H9 (cell line): ENCODE data around the gene TANGO6. TPM values are rescaled to one million over a fixed set of nuclear protein-coding genes. Genes with fewer than 3 reads are reported as not detected.

Experiments used
- DNase-seq: peaks from one replicate; pipeline ENCODE4 v3.0.0-alpha.2; 2017
- H2AFZ ChIP-seq: one replicate; pipeline ENCODE4 v1.6.1; 2013; ENCODE audit warnings: mild to moderate bottlenecking, low read length, control low read depth, moderate library complexity
- H2AK5ac ChIP-seq: 2 replicates; pipeline ENCODE4 v1.6.1; 2013; ENCODE audit warnings: low read length, control low read depth, mixed read lengths; ENCODE audit not compliant: insufficient read length
- H2BK120ac ChIP-seq: one replicate; pipeline ENCODE4 v1.6.1; 2013; ENCODE audit warnings: low read depth, mild to moderate bottlenecking, low read length, control low read depth, inconsistent platforms; ENCODE audit not compliant: poor library complexity, severe bottlenecking
- H2BK12ac ChIP-seq: 2 replicates; pipeline ENCODE4 v1.6.1; 2013; ENCODE audit warnings: low read length, control low read depth, mixed read lengths, low read depth; ENCODE audit not compliant: insufficient read length
- H2BK15ac ChIP-seq: 2 replicates; pipeline ENCODE4 v1.6.1; 2013; ENCODE audit warnings: low read depth, low read length, control low read depth
- H2BK20ac ChIP-seq: one replicate; pipeline ENCODE4 v1.6.1; 2013; ENCODE audit warnings: low read depth, mild to moderate bottlenecking, low read length, control low read depth, inconsistent platforms; ENCODE audit not compliant: poor library complexity, severe bottlenecking
- H2BK5ac ChIP-seq: 2 replicates; pipeline ENCODE4 v1.6.1; 2013; ENCODE audit warnings: low read length, control low read depth, mixed read lengths; ENCODE audit not compliant: insufficient read length
- H3K14ac ChIP-seq: 2 replicates; pipeline ENCODE4 v1.6.1; 2013; ENCODE audit warnings: low read length, control low read depth; ENCODE audit not compliant: insufficient read depth
- H3K18ac ChIP-seq: 2 replicates; pipeline ENCODE4 v1.6.1; 2013; ENCODE audit warnings: low read depth, mild to moderate bottlenecking, mixed read lengths, low read length, control low read depth; ENCODE audit not compliant: insufficient read length
- H3K23ac ChIP-seq: 2 replicates; pipeline ENCODE4 v1.6.1; 2013; ENCODE audit warnings: low read length, control low read depth, mixed read lengths, low read depth; ENCODE audit not compliant: insufficient read length
- H3K23me2 ChIP-seq: 2 replicates; pipeline ENCODE4 v1.6.1; 2013; ENCODE audit warnings: low read depth, mild to moderate bottlenecking, mixed read lengths, low read length, control low read depth; ENCODE audit not compliant: insufficient read length, poor library complexity, severe bottlenecking
- H3K27ac ChIP-seq: 2 replicates; pipeline ENCODE4 v1.5.1; 2013; ENCODE audit warnings: low read length, control low read depth, mixed read lengths, low read depth; ENCODE audit not compliant: insufficient read length
- H3K27me3 ChIP-seq: 2 replicates; pipeline ENCODE4 v1.6.1; 2013; ENCODE audit warnings: low read length, control low read depth, inconsistent platforms; ENCODE audit not compliant: insufficient read depth
- H3K4ac ChIP-seq: 2 replicates; pipeline ENCODE4 v1.6.1; 2013; ENCODE audit warnings: low read depth, mild to moderate bottlenecking, control low read depth, inconsistent platforms, low read length, moderate library complexity
- H3K4me1 ChIP-seq: 2 replicates; pipeline ENCODE4 v1.6.1; 2013; ENCODE audit warnings: low read length, control low read depth, inconsistent platforms; ENCODE audit not compliant: insufficient read depth
- H3K4me2 ChIP-seq: 2 replicates; pipeline ENCODE4 v1.6.1; 2013; ENCODE audit warnings: low read length, control low read depth, mixed read lengths; ENCODE audit not compliant: insufficient read length, insufficient read depth
- H3K56ac ChIP-seq: 2 replicates; pipeline ENCODE4 v1.6.1; 2013; ENCODE audit warnings: low read depth, mild to moderate bottlenecking, mixed read lengths, low read length, control low read depth; ENCODE audit not compliant: insufficient read length
- H3K79me1 ChIP-seq: 2 replicates; pipeline ENCODE4 v1.6.1; 2013; ENCODE audit warnings: low read depth, mild to moderate bottlenecking, moderate library complexity, low read length, control low read depth, inconsistent platforms; ENCODE audit not compliant: insufficient read depth, poor library complexity, severe bottlenecking
- H3K79me2 ChIP-seq: 2 replicates; pipeline ENCODE4 v1.6.1; 2013; ENCODE audit warnings: low read length, control low read depth, inconsistent platforms; ENCODE audit not compliant: insufficient read depth
- H3K9ac ChIP-seq: 2 replicates; pipeline ENCODE4 v1.6.1; 2013; ENCODE audit warnings: low read length, control low read depth, mixed read lengths; ENCODE audit not compliant: insufficient read length; ENCODE audit errors: extremely low read depth
- H3K9me3 ChIP-seq: one replicate; pipeline ENCODE4 v1.6.1; 2013; ENCODE audit warnings: low read depth, low read length, inconsistent platforms; ENCODE audit not compliant: control insufficient read depth
- H3T11ph ChIP-seq: one replicate; pipeline ENCODE4 v1.6.1; 2013; ENCODE audit warnings: mild to moderate bottlenecking, low read length, control low read depth, inconsistent platforms
- H4K20me1 ChIP-seq: one replicate; pipeline ENCODE4 v1.6.1; 2013; ENCODE audit not compliant: control insufficient read depth, insufficient read length, insufficient read depth
- H4K5ac ChIP-seq: 2 replicates; pipeline ENCODE4 v1.6.1; 2013; ENCODE audit warnings: low read depth, mild to moderate bottlenecking, mixed read lengths, low read length, control low read depth; ENCODE audit not compliant: insufficient read length
- H4K8ac ChIP-seq: replicated peaks from 2 replicates; pipeline ENCODE4 v1.6.1; 2013; ENCODE audit warnings: low read length, control low read depth, mixed read lengths, low read depth; ENCODE audit not compliant: insufficient read length
- H4K91ac ChIP-seq: 2 replicates; pipeline ENCODE4 v1.6.1; 2013; ENCODE audit warnings: low read depth, mild to moderate bottlenecking, moderate library complexity, mixed read lengths, low read length, control low read depth; ENCODE audit not compliant: insufficient read length
- H3K27ac Mint-ChIP-seq, 3 experiments: 2 replicates in 2 of 3; 3 replicates in 1 of 3; pipeline ENCODE4 v1.8.0; 2020 to 2021; ENCODE audit warnings: mixed read lengths in 3 of 3, mild to moderate bottlenecking in 1 of 3, moderate library complexity in 1 of 3
- H3K27me3 Mint-ChIP-seq: 2 replicates; pipeline ENCODE4 v1.8.0; 2021; ENCODE audit warnings: low read depth, mild to moderate bottlenecking, moderate library complexity, mixed read lengths
- H3K36me3 Mint-ChIP-seq, 3 experiments: 2 replicates in 2 of 3; 3 replicates in 1 of 3; pipeline ENCODE4 v1.8.0; 2020 to 2021; ENCODE audit warnings: low read depth in 3 of 3, mixed read lengths in 3 of 3; ENCODE audit not compliant: insufficient read depth in 1 of 3
- H3K4me1 Mint-ChIP-seq, 2 experiments: 2 replicates each; pipeline ENCODE4 v1.8.0; 2020; ENCODE audit warnings: mixed read lengths in 2 of 2
- H3K4me3 Mint-ChIP-seq, 2 experiments: 2 replicates in 1 of 2; 3 replicates in 1 of 2; pipeline ENCODE4 v1.8.0; 2020 to 2021; ENCODE audit warnings: mild to moderate bottlenecking in 2 of 2, mixed read lengths in 2 of 2, moderate library complexity in 1 of 2
- H3K9me3 Mint-ChIP-seq, 2 experiments: 2 replicates in 1 of 2; 3 replicates in 1 of 2; pipeline ENCODE4 v1.8.0; 2020; ENCODE audit warnings: mild to moderate bottlenecking in 2 of 2, mixed read lengths in 2 of 2, moderate library complexity in 1 of 2
- WGBS: extraction: QIAGEN DNeasy Blood & Tissue Kit; methylation state at CpG from one replicate; pipeline ENCODE4 v1.1.7; 2013; ENCODE audit warnings: missing lambda C conversion rate, low lambda C conversion rate, mixed read lengths; ENCODE audit not compliant: insufficient read length; ENCODE audit errors: extremely low coverage; 5-methylcytosine and 5-hydroxymethylcytosine counted together
- total RNA-seq: library from RNA; stranded (reverse); gene quantifications from 2 replicates; pipeline ENCODE4 v1.2.1, GENCODE V29; 2021
- TF ChIP-seq, protein P1 (sequence below): fragments of 200-600 bp; sonication (generic); conservative IDR thresholded peaks from 3 replicates; pipeline ENCODE4 v1.8.0; 2021; ENCODE audit warnings: antibody characterized with exemption, mild to moderate bottlenecking

TANGO6 gene
- total RNA-seq, 1 experiment from 2014 or later: 12.0 TPM

DNA sequence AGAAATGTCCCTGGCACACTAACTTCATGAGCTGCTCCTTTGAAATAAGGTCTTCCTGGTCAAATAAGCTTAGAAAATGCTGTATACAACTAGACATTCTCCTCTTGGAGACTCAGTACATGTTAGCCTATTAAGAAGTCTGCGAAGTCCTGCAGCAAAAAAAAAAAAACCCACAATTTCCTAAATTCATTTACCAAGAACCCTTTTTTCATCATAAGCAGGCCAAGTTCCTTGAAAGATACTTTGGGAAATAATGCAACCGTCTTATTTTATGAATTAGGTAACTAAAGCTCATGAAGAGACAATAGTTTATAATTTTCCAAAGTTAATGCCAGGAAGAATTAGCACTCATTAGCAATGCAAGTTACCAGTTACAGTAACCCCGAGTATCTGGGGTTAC is 213.1 kb downstream of the TANGO6 start:
- Mint-ChIP-seq H3K27me3 (no peaks in the 10 kb centered on the region; the same call in 1 of the 2 replicates), H3K4me1 (peaks cover 5 to 8% of the 10 kb centered on the region in 2 experiments; a peak in 2 of 4 replicates), H3K36me3 (no peaks in the 10 kb centered on the region), H3K9me3 (no peaks in the 10 kb centered on the region), H3K27ac (no peak overlapping the region), H3K4me3 (no peak overlapping the region)
- H3T11ph ChIP-seq: no peak overlapping the region
- H2AFZ ChIP-seq: no peak overlapping the region
- no peak overlapping the region for H2BK5ac ChIP-seq
- no peaks in the 10 kb centered on the region for H3K27me3 ChIP-seq
- no peak overlapping the region for H3K9ac ChIP-seq
- H3K23me2 ChIP-seq: no peaks in the 10 kb centered on the region
- H4K91ac ChIP-seq: no peak overlapping the region
- no peak overlapping the region for H3K56ac ChIP-seq
- H2AK5ac ChIP-seq: no peak overlapping the region
- no peaks in the 10 kb centered on the region for H3K79me2 ChIP-seq
- no peaks in the 10 kb centered on the region for H4K20me1 ChIP-seq
- H3K18ac ChIP-seq: no peak overlapping the region
- no peak overlapping the region for H2BK20ac ChIP-seq
- no peak overlapping the region for H4K8ac ChIP-seq
- TF ChIP-seq, protein P1, sequence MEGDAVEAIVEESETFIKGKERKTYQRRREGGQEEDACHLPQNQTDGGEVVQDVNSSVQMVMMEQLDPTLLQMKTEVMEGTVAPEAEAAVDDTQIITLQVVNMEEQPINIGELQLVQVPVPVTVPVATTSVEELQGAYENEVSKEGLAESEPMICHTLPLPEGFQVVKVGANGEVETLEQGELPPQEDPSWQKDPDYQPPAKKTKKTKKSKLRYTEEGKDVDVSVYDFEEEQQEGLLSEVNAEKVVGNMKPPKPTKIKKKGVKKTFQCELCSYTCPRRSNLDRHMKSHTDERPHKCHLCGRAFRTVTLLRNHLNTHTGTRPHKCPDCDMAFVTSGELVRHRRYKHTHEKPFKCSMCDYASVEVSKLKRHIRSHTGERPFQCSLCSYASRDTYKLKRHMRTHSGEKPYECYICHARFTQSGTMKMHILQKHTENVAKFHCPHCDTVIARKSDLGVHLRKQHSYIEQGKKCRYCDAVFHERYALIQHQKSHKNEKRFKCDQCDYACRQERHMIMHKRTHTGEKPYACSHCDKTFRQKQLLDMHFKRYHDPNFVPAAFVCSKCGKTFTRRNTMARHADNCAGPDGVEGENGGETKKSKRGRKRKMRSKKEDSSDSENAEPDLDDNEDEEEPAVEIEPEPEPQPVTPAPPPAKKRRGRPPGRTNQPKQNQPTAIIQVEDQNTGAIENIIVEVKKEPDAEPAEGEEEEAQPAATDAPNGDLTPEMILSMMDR: no peak
- no peak overlapping the region for H3K4me2 ChIP-seq
- H3K79me1 ChIP-seq: no peaks in the 10 kb centered on the region
- no peak for DNase-seq
- H3K4me1 ChIP-seq: no peaks in the 10 kb centered on the region; the same call in 1 of the 2 replicates
- WGBS: no CpG with 5 or more reads among the region's 3 CpGs
- H2BK15ac ChIP-seq: no peak overlapping the region
- H2BK120ac ChIP-seq: no peak overlapping the region
- H3K4ac ChIP-seq: no peak overlapping the region
- no peak overlapping the region for H2BK12ac ChIP-seq
- H3K14ac ChIP-seq: no peak overlapping the region
- no peak overlapping the region for H3K23ac ChIP-seq
- no peak overlapping the region for H4K5ac ChIP-seq
- no peaks in the 10 kb centered on the region for H3K9me3 ChIP-seq
- H3K27ac ChIP-seq: no peak overlapping the region
